GM12864 (cell line): ENCODE data around the gene ADGRE3.
"Not testable (repeated sequence)": the region's sequence is repeated elsewhere in the genome, so short reads cannot be mapped to it uniquely, and the experiment has no call there.

Source experiments
- DNase-seq: peaks from one replicate; pipeline ENCODE4 v3.0.0-alpha.2; 2011; ENCODE audit warnings: low read depth
- H3K4me3 ChIP-seq: 2 replicates; pipeline ENCODE4 v1.5.1; 2011; ENCODE audit warnings: mild to moderate bottlenecking, low read depth, low read length, control low read depth
- CTCF ChIP-seq: IDR thresholded peaks from 2 replicates; pipeline ENCODE4 v1.5.1; 2011; ENCODE audit warnings: low read depth, mild to moderate bottlenecking, moderate library complexity, low read length, control low read depth, inconsistent platforms; ENCODE audit errors: missing control alignments

Gene ADGRE3

GRCh38 chr19:14616407-14616806 is 58.2 kb downstream of the ADGRE3 start:
- TF ChIP-seq CTCF, result no peak
- DNase-seq, result no peak

GRCh38 chr19:14615623-14616022 is 59.0 kb downstream of the ADGRE3 start:
- no peak overlapping the region for H3K4me3 ChIP-seq
- no peak for DNase-seq
- TF ChIP-seq CTCF, result no peak

More at GRCh38 chr19:14616407-14616806, 58.2 kb downstream of the ADGRE3 start:
- no peak overlapping the region for H3K4me3 ChIP-seq

- no peak for TF ChIP-seq CTCF
- no peak for DNase-seq
- H3K4me3 ChIP-seq, result no peak overlapping the region
Observed at GRCh38 chr19:14614099-14614412, 60.6 kb downstream of the ADGRE3 start.

GRCh38 chr19:14613399-14614098 is 61.1 kb downstream of the ADGRE3 start:
- H3K4me3 ChIP-seq, DNase-seq: not testable (repeated sequence)

- DNase-seq, result no peak
- H3K4me3 ChIP-seq, result no peak overlapping the region
- TF ChIP-seq CTCF, result no peak
Observed at GRCh38 chr19:14612657-14613056, 62.0 kb downstream of the ADGRE3 start.

- not testable (repeated sequence) for H3K4me3 ChIP-seq, DNase-seq
Observed at GRCh38 chr19:14612242-14612641, 62.4 kb downstream of the ADGRE3 start.

- TF ChIP-seq CTCF, result no peak
- no peak for DNase-seq
- no peak overlapping the region for H3K4me3 ChIP-seq
Observed at GRCh38 chr19:14611051-14611450, 63.6 kb downstream of the ADGRE3 start.

- no peak for TF ChIP-seq CTCF
- H3K4me3 ChIP-seq, result no peak overlapping the region
- DNase-seq, result no peak
Observed at GRCh38 chr19:14606627-14607026, 68.0 kb downstream of the ADGRE3 start.
